CD14-positive monocyte (primary cell): ENCODE data around the gene OR6C2. TPM values are rescaled to one million over a fixed set of nuclear protein-coding genes. Genes with fewer than 3 reads are reported as not detected.

Experiments
- DNase-seq, 3 donors: peaks; one replicate each; pipeline ENCODE4 v3.0.0-alpha.2; 2011 to 2022
- H2AFZ ChIP-seq: 2 replicates; pipeline ENCODE4 v1.6.0; 2012; ENCODE audit warnings: mild to moderate bottlenecking, low read depth, low read length, inconsistent platforms; ENCODE audit not compliant: insufficient read depth, poor library complexity, severe bottlenecking
- H3K27ac ChIP-seq, 2 donors: 1 replicate in 1 of 2; 2 replicates in 1 of 2; pipeline ENCODE4 v1.5.1; 2012 to 2013; ENCODE audit warnings: low read length in 2 of 2, control low read depth in 1 of 2, inconsistent platforms in 1 of 2, low read depth in 1 of 2, mild to moderate bottlenecking in 1 of 2
- H3K27me3 ChIP-seq, 2 donors: one replicate each; pipeline versions ENCODE4 v1.6.0 to v1.6.1; 2011 to 2013; ENCODE audit warnings: low read length in 2 of 2; ENCODE audit not compliant: control insufficient read depth in 2 of 2, insufficient read depth in 2 of 2
- H3K36me3 ChIP-seq, 2 donors: replicated peaks in 1 of 2; 1 replicate in 1 of 2; 2 replicates in 1 of 2; pipeline versions ENCODE4 v1.5.1 to v1.6.1; 2012 to 2013; ENCODE audit warnings: low read length in 2 of 2, control low read depth in 1 of 2, inconsistent platforms in 1 of 2, mild to moderate bottlenecking in 1 of 2; ENCODE audit not compliant: insufficient read depth in 2 of 2, control insufficient read depth in 1 of 2
- H3K4me1 ChIP-seq, 2 donors: 1 replicate in 1 of 2; 2 replicates in 1 of 2; pipeline versions ENCODE4 v1.5.1 to v1.6.1; 2012 to 2013; ENCODE audit warnings: low read length in 2 of 2, control low read depth in 1 of 2, inconsistent platforms in 1 of 2, mild to moderate bottlenecking in 1 of 2, moderate library complexity in 1 of 2; ENCODE audit not compliant: insufficient read depth in 2 of 2, control insufficient read depth in 1 of 2
- H3K4me2 ChIP-seq: replicated peaks from 2 replicates; pipeline ENCODE3; 2012; ENCODE audit warnings: low read length, moderate library complexity, mild to moderate bottlenecking; ENCODE audit not compliant: poor library complexity, severe bottlenecking; ENCODE audit errors: extremely low read depth
- H3K4me3 ChIP-seq, 3 experiments: fragments of 200-600 bp in 1 of 3; sonication (generic) in 1 of 3; replicated peaks in 1 of 3; 1 replicate in 2 of 3; 2 replicates in 1 of 3; pipeline ENCODE4 v1.5.1; 2011 to 2013; ENCODE audit warnings: low read length in 3 of 3, mild to moderate bottlenecking in 3 of 3, control low read depth in 2 of 3, low read depth in 2 of 3, inconsistent platforms in 1 of 3, moderate library complexity in 1 of 3
- H3K79me2 ChIP-seq: 2 replicates; pipeline ENCODE4 v1.6.0; 2012; ENCODE audit warnings: mild to moderate bottlenecking, control low read depth, inconsistent platforms, low read length, moderate library complexity; ENCODE audit not compliant: insufficient read depth
- H3K9ac ChIP-seq: 2 replicates; pipeline ENCODE4 v1.6.0; 2017; ENCODE audit warnings: low read length, mild to moderate bottlenecking; ENCODE audit not compliant: insufficient read depth, poor library complexity, severe bottlenecking
- H3K9me3 ChIP-seq, 2 donors: replicated peaks in 1 of 2; 1 replicate in 1 of 2; 2 replicates in 1 of 2; pipeline versions ENCODE4 v1.5.1 to v1.6.1; 2012 to 2013; ENCODE audit warnings: low read length in 2 of 2, control low read depth in 1 of 2; ENCODE audit not compliant: control insufficient read depth in 1 of 2, insufficient read depth in 1 of 2
- H4K20me1 ChIP-seq: 2 replicates; pipeline ENCODE4 v1.6.0; 2012; ENCODE audit warnings: mild to moderate bottlenecking, low read length, control low read depth, moderate library complexity; ENCODE audit not compliant: insufficient read depth
- H3K27ac Mint-ChIP-seq, 7 donors: one replicate each; pipeline ENCODE4 v1.8.0; 2020; ENCODE audit warnings: mild to moderate bottlenecking in 7 of 7, mixed read lengths in 7 of 7, moderate library complexity in 6 of 7, inconsistent platforms in 2 of 7
- H3K27me3 Mint-ChIP-seq, 3 donors: one replicate each; pipeline ENCODE4 v1.8.0; 2021 to 2022; ENCODE audit warnings: low read depth in 3 of 3, mild to moderate bottlenecking in 3 of 3, mixed read lengths in 3 of 3, moderate library complexity in 3 of 3, inconsistent platforms in 1 of 3
- H3K36me3 Mint-ChIP-seq, 2 donors: one replicate each; pipeline ENCODE4 v1.8.0; 2020; ENCODE audit warnings: mixed read lengths in 2 of 2, inconsistent platforms in 1 of 2, mild to moderate bottlenecking in 1 of 2
- H3K4me1 Mint-ChIP-seq: one replicate; pipeline ENCODE4 v1.8.0; 2020; ENCODE audit warnings: mild to moderate bottlenecking, mixed read lengths
- H3K4me3 Mint-ChIP-seq, 2 donors: one replicate each; pipeline ENCODE4 v1.8.0; 2020; ENCODE audit warnings: mild to moderate bottlenecking in 2 of 2, mixed read lengths in 2 of 2, moderate library complexity in 1 of 2
- H3K9me3 Mint-ChIP-seq, 7 donors: one replicate each; pipeline ENCODE4 v1.8.0; 2020 to 2022; ENCODE audit warnings: mixed read lengths in 7 of 7, mild to moderate bottlenecking in 6 of 7, moderate library complexity in 6 of 7, inconsistent platforms in 2 of 7
- CTCF ChIP-seq: fragments of 200-600 bp; IDR thresholded peaks from one replicate; pipeline ENCODE4 v1.8.0; 2022; ENCODE audit warnings: antibody characterized with exemption, mild to moderate bottlenecking
- WGBS: methylation state at CpG from one replicate; pipeline ENCODE4 v1.1.5; 2013; ENCODE audit warnings: missing lambda C conversion rate; ENCODE audit not compliant: insufficient coverage; 5-methylcytosine and 5-hydroxymethylcytosine counted together
- intact Hi-C, 2 donors: fragments of 100-400 bp; cut with micrococcal nuclease; formaldehyde crosslinking; loops; one replicate each; pipeline versions ENCODE4 v1.15.0 to v1.15.1; 2023
- polyA plus RNA-seq, 3 donors: library from polyadenylated mRNA; depleted of rRNA in 1 of 3; unstranded in 2 of 3; stranded (reverse) in 1 of 3; fragments of 300-500 nt in 2 of 3; fragments of >200 nt in 1 of 3; fragmentation: Illumina TruSeq in 2 of 3; gene quantifications; 1 replicate in 2 of 3; 2 replicates in 1 of 3; pipeline ENCODE4 v1.2.3, GENCODE V29; 2012 to 2021

Gene OR6C2
- polyA plus RNA-seq, 3 donors = 0.18 TPM; not detected in 2

GRCh38 chr12:55416961-55417360, 26.9 kb upstream of the OR6C2 start:
- Histone ChIP-seq H3K4me1 (no peaks in the 10 kb centered on the region), H2AFZ (no peak overlapping the region), H3K9me3 (no peaks in the 10 kb centered on the region), H4K20me1 (no peaks in the 10 kb centered on the region), H3K4me3 (no peak overlapping the region), H3K4me2 (no peak overlapping the region), H3K79me2 (no peaks in the 10 kb centered on the region), H3K9ac (no peak overlapping the region), H3K27me3 (peaks cover 0 to 6% of the 10 kb centered on the region in 2 donors), H3K36me3 (no peaks in the 10 kb centered on the region), H3K27ac (no peak overlapping the region)
- H3K9me3 Mint-ChIP-seq = peaks cover 0 to 8% (median 5%) of the 10 kb centered on the region in 7 donors
- H3K4me3 Mint-ChIP-seq = no peak overlapping the region
- DNase-seq = no peak
- H3K36me3 Mint-ChIP-seq = no peaks in the 10 kb centered on the region
- intact Hi-C loops = no loop called here
- H3K4me1 Mint-ChIP-seq = peaks cover 6% of the 10 kb centered on the region
- no CpG with 5 or more reads among the region's 1 CpG for WGBS
- H3K27ac Mint-ChIP-seq = no peak overlapping the region
- peaks cover 21 to 32% (median 30%) of the 10 kb centered on the region in 3 donors for H3K27me3 Mint-ChIP-seq
- TF ChIP-seq CTCF = no peak

GRCh38 chr12:55420307-55420962, 23.4 kb upstream of the OR6C2 start:
- Histone ChIP-seq H3K9me3 (no peaks in the 10 kb centered on the region), H3K27ac (no peak overlapping the region), H3K27me3 (peaks cover 0 to 2% of the 10 kb centered on the region in 2 donors), H3K9ac (no peak overlapping the region), H3K4me2 (no peak overlapping the region), H3K4me1 (no peaks in the 10 kb centered on the region), H3K79me2 (no peaks in the 10 kb centered on the region), H4K20me1 (no peaks in the 10 kb centered on the region), H3K36me3 (no peaks in the 10 kb centered on the region), H3K4me3 (no peak overlapping the region), H2AFZ (no peak overlapping the region)
- H3K9me3 Mint-ChIP-seq = peaks cover 0 to 8% (median 4%) of the 10 kb centered on the region in 7 donors
- TF ChIP-seq CTCF = no peak
- H3K4me1 Mint-ChIP-seq = peaks cover 1% of the 10 kb centered on the region
- no peaks in the 10 kb centered on the region for H3K36me3 Mint-ChIP-seq
- H3K27me3 Mint-ChIP-seq = peaks cover 8 to 23% (median 13%) of the 10 kb centered on the region in 3 donors
- H3K4me3 Mint-ChIP-seq = no peak overlapping the region
- WGBS = 83% methylated on average over 1 of the region's 2 CpGs
- H3K27ac Mint-ChIP-seq = no peak overlapping the region
- intact Hi-C loops = no loop called here
- no peak for DNase-seq
